Neural progenitor cell (in vitro differentiated cells): ENCODE results near the gene VWC2L.

ENCODE experiments used
- CTCF ChIP-seq: fragments of 200-600 bp; sonication (generic); IDR thresholded peaks from 2 replicates; pipeline ENCODE4 v1.5.1; 2017; ENCODE audit warnings: antibody characterized with exemption, mild to moderate bottlenecking
- EZH2 ChIP-seq: fragments of 200-600 bp; sonication (generic); IDR thresholded peaks from 2 replicates; pipeline ENCODE4 v1.6.1; 2017; ENCODE audit warnings: antibody characterized with exemption, mild to moderate bottlenecking, moderate library complexity
- EZH2phosphoT487 ChIP-seq: fragments of 200-600 bp; sonication (generic); IDR thresholded peaks from 2 replicates; pipeline ENCODE4 v1.6.1; 2017; ENCODE audit warnings: antibody characterized with exemption

DNA sequence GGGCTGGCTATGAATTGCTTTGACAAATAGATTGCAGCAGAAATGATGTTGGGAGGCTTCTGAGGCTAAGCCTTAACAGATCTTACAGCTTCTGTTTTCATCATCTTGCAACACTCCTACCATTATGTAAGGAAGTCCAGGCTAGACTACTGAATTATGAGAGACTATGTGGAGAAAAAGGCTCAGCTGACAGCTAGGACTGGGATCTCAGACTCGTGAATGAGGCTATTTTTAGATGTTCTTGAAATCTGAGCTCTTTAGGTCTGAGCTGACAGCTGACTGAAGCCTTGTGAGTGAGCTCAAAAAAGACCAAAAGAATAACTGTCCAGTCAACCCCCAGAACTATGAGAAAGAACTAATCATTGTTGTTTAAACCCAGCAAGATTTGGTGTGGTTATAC lies 70.3 kb downstream of the VWC2L start:
- TF ChIP-seq EZH2phosphoT487 (no peak), EZH2 (no peak), CTCF (no peak)
